ENCODE data around the gene KIF4A. TPM values are rescaled to one million over a fixed set of nuclear protein-coding genes. Genes with fewer than 3 reads are reported as not detected.

The KIF4A gene
- total and polyA plus RNA-seq, 9 of the 15 experiments (the other 6 are each of a cell fraction or from before 2014, with no cell fraction given), result 13.0 to 42.7 (median 35.9) TPM

DNA sequence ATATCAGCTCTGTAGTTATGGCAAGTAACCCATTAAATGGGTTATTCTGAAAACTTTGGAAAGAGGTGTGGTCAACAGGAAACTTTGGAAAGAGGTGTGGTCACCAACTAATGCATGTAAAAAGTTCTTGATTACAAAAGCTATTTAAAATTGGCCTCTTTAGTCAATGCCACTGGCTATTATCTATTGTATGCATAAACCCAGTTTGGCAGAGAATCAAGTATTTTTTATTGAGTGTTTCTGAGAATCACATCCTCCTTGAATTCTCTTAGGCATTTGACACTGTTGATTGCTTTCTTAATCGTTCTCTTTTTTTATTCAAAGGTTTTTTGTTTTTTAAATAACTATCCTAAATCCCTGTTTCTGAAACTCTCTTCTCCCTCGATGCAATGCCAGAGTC is 37.4 kb upstream of the KIF4A start (continued):
- TF ChIP-seq, protein P1, sequence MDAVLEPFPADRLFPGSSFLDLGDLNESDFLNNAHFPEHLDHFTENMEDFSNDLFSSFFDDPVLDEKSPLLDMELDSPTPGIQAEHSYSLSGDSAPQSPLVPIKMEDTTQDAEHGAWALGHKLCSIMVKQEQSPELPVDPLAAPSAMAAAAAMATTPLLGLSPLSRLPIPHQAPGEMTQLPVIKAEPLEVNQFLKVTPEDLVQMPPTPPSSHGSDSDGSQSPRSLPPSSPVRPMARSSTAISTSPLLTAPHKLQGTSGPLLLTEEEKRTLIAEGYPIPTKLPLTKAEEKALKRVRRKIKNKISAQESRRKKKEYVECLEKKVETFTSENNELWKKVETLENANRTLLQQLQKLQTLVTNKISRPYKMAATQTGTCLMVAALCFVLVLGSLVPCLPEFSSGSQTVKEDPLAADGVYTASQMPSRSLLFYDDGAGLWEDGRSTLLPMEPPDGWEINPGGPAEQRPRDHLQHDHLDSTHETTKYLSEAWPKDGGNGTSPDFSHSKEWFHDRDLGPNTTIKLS (IDR thresholded peaks at IDR 0.05; ENCODE audit: borderline replicate concordance, low read depth), result no peak

DNA sequence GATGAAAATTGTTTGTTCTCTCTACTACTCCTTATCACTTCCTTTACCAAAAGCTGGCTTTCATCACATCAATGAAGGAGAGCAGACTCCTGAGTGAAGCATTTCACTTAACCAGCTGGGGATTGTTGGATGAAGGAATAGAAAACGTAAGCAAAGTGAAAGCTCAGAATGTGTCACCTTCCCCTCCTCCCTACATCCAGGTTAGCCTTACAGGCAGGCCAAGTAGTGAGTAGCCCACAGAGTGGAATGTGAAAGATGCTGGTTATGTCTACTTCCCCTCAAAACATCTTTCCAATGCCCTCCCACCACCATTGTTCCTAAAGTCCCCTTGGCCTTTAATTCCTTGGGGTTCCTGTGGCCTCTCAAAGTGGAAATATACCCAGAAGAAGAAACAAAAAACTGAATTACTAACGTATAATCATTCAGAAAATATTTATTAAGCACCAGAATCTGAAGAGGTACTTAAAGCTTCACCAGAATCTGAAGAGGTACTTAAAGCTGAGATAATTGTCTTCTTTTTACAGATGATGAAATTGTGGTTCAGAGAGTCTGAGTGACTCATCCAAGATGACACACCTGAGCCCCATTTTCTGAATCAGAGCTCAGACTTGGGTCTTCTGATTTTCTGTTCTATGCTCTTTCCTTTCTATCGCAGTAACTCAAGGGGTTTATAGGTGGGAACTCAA is 36.4 kb upstream of the KIF4A start:
- Histone ChIP-seq H3K36me3 (ENCODE audit: control insufficient read depth, insufficient read depth, low read length) (no peaks in the 10 kb centered on the region), H3K4me3 (no peak overlapping the region), H3K9me1 (ENCODE audit: control insufficient read depth, insufficient read depth, low read length) (no peaks in the 10 kb centered on the region), H3K4me2 (ENCODE audit: insufficient read depth, low read length) (no peak overlapping the region), H3K27ac (ENCODE audit: extremely low read depth, low read depth, low read length) (no peak overlapping the region), H4K20me1 (replicated peaks; ENCODE audit: control insufficient read depth, insufficient read depth, low read length) (no peaks in the 10 kb centered on the region; the same call in 1 of the 2 replicates), H3K27me3 (ENCODE audit: control insufficient read depth in 2 of 2, insufficient read depth in 2 of 2, low read length in 2 of 2) (peaks cover 2 to 10% of the 10 kb centered on the region in 2 experiments; a peak in 4 of 5 replicates), H3K4me1 (replicated peaks in 1 of 2; ENCODE audit: control insufficient read depth in 2 of 2, insufficient read depth in 2 of 2, low read length in 2 of 2) (no peaks in the 10 kb centered on the region; a peak in 1 of 5 replicates), H3K79me2 (ENCODE audit: control insufficient read depth, insufficient read depth, low read length) (no peaks in the 10 kb centered on the region), H2AFZ (ENCODE audit: low read depth, low read length) (no peak overlapping the region), H3K9me3 (replicated peaks; ENCODE audit: control insufficient read depth, insufficient read depth, low read depth, low read length) (no peaks in the 10 kb centered on the region), H3K9ac (ENCODE audit: insufficient read depth in 1 of 2, low read depth in 2 of 2, low read length in 2 of 2) (no peak overlapping the region)
- in situ Hi-C loops (cut with MboI), result no loop called here
- POLR2A ChIA-PET, result interaction anchor here (1.2 kb wide), 1 partner anchor 14 kb away, joined by 3 read pairs; no protein-coding TSS in a partner anchor
- no TSS peak for BruUV-seq (replicated peaks)
- TF ChIP-seq CTBP1 (IDR thresholded peaks at IDR 0.05; ENCODE audit: borderline replicate concordance) (no peak), FOSL1 (tag; conservative IDR thresholded peaks at IDR 0.05) (peak; percentile 56), CEBPG (CRISPR knock-in tag; IDR thresholded peaks at IDR 0.05) (no peak), CEBPG (tag; conservative IDR thresholded peaks at IDR 0.05 in 1 of 2, IDR thresholded peaks at IDR 0.05 in 1 of 2) (peak in 1 of 2 experiments; percentile 69; a peak in 2 of 4 replicates), RCOR1 (IDR thresholded peaks at IDR 0.05; ENCODE audit: borderline replicate concordance in 1 of 2, low read depth in 2 of 2, low read length in 2 of 2) (no peak)
- TF ChIP-seq, protein P2, sequence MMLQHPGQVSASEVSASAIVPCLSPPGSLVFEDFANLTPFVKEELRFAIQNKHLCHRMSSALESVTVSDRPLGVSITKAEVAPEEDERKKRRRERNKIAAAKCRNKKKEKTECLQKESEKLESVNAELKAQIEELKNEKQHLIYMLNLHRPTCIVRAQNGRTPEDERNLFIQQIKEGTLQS (IDR thresholded peaks at IDR 0.05), result peak; percentile 70; the same call in 1 of the 2 replicates
- TF ChIP-seq, protein P2 (CRISPR knock-in tag; conservative IDR thresholded peaks at IDR 0.05), result no peak
- TF ChIP-seq, protein P3, sequence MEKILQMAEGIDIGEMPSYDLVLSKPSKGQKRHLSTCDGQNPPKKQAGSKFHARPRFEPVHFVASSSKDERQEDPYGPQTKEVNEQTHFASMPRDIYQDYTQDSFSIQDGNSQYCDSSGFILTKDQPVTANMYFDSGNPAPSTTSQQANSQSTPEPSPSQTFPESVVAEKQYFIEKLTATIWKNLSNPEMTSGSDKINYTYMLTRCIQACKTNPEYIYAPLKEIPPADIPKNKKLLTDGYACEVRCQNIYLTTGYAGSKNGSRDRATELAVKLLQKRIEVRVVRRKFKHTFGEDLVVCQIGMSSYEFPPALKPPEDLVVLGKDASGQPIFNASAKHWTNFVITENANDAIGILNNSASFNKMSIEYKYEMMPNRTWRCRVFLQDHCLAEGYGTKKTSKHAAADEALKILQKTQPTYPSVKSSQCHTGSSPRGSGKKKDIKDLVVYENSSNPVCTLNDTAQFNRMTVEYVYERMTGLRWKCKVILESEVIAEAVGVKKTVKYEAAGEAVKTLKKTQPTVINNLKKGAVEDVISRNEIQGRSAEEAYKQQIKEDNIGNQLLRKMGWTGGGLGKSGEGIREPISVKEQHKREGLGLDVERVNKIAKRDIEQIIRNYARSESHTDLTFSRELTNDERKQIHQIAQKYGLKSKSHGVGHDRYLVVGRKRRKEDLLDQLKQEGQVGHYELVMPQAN (IDR thresholded peaks at IDR 0.05; ENCODE audit: borderline replicate concordance), result no peak
- TF ChIP-seq, protein P4, sequence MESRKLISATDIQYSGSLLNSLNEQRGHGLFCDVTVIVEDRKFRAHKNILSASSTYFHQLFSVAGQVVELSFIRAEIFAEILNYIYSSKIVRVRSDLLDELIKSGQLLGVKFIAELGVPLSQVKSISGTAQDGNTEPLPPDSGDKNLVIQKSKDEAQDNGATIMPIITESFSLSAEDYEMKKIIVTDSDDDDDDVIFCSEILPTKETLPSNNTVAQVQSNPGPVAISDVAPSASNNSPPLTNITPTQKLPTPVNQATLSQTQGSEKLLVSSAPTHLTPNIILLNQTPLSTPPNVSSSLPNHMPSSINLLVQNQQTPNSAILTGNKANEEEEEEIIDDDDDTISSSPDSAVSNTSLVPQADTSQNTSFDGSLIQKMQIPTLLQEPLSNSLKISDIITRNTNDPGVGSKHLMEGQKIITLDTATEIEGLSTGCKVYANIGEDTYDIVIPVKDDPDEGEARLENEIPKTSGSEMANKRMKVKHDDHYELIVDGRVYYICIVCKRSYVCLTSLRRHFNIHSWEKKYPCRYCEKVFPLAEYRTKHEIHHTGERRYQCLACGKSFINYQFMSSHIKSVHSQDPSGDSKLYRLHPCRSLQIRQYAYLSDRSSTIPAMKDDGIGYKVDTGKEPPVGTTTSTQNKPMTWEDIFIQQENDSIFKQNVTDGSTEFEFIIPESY (CRISPR knock-in tag; IDR thresholded peaks at IDR 0.05), result no peak
- FAIRE-seq (no peak), DNase-seq (ENCODE audit: extremely low read depth in 1 of 4, low spot score in 3 of 4) (no peak), ATAC-seq (no peak)
- 9% methylated on average over 3 of the region's 3 CpGs for WGBS (ENCODE audit: insufficient coverage, low coverage, missing lambda C conversion rate)
- intact Hi-C loops (cut with micrococcal nuclease), result no loop called here
- CTCF ChIA-PET (ENCODE audit: low intra/inter-chr PET ratio), result no interaction called here

All from K562 (cell line).